ENCODE data around the gene PHACTR4. TPM values are rescaled to one million over a fixed set of nuclear protein-coding genes. Genes with fewer than 3 reads are reported as not detected.

Gene PHACTR4
- total RNA-seq, 1 experiment from 2014 or later, result 9.1 TPM

DNA sequence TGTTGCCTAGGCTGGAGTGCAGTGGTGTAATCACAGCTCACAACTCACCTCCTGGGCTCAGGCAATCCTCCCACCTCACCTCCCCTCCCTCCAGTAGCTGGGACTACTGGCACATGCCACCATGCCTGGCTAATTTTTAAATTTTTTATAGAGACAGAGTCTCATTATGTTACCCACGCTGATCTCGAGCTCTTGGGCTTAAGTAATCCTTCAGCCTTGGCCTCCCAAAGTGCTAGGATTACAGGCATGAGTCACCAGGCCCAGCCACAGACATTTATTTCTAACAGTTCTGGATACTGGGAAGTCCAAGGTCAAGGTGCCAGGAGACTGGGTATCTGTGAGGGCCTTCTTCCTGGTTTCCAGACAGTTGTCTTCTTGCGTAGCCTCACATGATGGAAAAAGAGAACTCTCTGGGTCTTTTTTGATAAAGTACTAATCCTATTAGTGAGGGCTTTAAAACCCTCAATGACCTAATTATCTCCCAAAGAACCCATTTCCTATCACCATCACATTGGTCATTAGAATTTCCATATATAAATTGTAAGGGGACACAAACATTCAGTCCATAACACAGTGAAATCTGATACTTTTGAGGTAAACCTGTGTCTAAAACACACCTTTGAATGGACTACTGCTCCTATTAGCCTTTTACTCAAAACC is 67.9 kb downstream of the PHACTR4 start:
- Histone ChIP-seq H3K4me3 (ENCODE audit: low read length) (peak overlapping the region; percentile 67; the same call in 1 of the 2 replicates), H4K20me1 (ENCODE audit: low read length) (no peaks in the 10 kb centered on the region), H3K27me3 (ENCODE audit: low read length) (no peaks in the 10 kb centered on the region), H3K4me1 (ENCODE audit: insufficient read depth, low read length) (peaks cover 34% of the 10 kb centered on the region), H2AFZ (ENCODE audit: low read length) (no peak overlapping the region), H3K4me2 (ENCODE audit: low read length) (peak overlapping the region; percentile 87), H3K9ac (ENCODE audit: low read length) (no peak overlapping the region), H3K27ac (ENCODE audit: low read length) (peak overlapping the region; percentile 81), H3K9me3 (ENCODE audit: low read length) (no peaks in the 10 kb centered on the region), H3K9me2 (replicated peaks; ENCODE audit: low read length) (no peaks in the 10 kb centered on the region), H3K79me2 (ENCODE audit: low read length) (peaks cover 18% of the 10 kb centered on the region), H3F3A (ENCODE audit: low read length, unreplicated experiment) (peaks cover 16% of the 10 kb centered on the region), H3K36me3 (ENCODE audit: low read depth, low read length) (no peaks in the 10 kb centered on the region)
- ChIA-PET CTCF (interaction anchor here (0.6 to 1.0 kb wide), 2 partner anchors 15 to 314 kb away, joined by 4 to 5 read pairs; no protein-coding TSS in a partner anchor), POLR2A (ENCODE audit: unreplicated experiment) (interaction anchor here (0.5 to 1.4 kb wide), 8 partner anchors 10 to 523 kb away, joined by 3 to 5 read pairs (median 4); partner anchors contain the start of gene TAF12)
- intact Hi-C loops (cut with micrococcal nuclease), result no loop called here
- BruUV-seq (replicated peaks), result TSS peak; percentile 86
- TF ChIP-seq EZH2phosphoT487 (IDR thresholded peaks at IDR 0.05; ENCODE audit: borderline replicate concordance, low read length), result no peak
- no peak for TF ChIP-seq EZH2 (IDR thresholded peaks at IDR 0.05; ENCODE audit: low read length, unreplicated experiment)
- TF ChIP-seq, protein P1, sequence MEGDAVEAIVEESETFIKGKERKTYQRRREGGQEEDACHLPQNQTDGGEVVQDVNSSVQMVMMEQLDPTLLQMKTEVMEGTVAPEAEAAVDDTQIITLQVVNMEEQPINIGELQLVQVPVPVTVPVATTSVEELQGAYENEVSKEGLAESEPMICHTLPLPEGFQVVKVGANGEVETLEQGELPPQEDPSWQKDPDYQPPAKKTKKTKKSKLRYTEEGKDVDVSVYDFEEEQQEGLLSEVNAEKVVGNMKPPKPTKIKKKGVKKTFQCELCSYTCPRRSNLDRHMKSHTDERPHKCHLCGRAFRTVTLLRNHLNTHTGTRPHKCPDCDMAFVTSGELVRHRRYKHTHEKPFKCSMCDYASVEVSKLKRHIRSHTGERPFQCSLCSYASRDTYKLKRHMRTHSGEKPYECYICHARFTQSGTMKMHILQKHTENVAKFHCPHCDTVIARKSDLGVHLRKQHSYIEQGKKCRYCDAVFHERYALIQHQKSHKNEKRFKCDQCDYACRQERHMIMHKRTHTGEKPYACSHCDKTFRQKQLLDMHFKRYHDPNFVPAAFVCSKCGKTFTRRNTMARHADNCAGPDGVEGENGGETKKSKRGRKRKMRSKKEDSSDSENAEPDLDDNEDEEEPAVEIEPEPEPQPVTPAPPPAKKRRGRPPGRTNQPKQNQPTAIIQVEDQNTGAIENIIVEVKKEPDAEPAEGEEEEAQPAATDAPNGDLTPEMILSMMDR (conservative IDR thresholded peaks at IDR 0.05; ENCODE audit: low read depth, low read length), result no peak
- DNase-seq, result peak; percentile 71
- peak; percentile 54 for ATAC-seq

DNA sequence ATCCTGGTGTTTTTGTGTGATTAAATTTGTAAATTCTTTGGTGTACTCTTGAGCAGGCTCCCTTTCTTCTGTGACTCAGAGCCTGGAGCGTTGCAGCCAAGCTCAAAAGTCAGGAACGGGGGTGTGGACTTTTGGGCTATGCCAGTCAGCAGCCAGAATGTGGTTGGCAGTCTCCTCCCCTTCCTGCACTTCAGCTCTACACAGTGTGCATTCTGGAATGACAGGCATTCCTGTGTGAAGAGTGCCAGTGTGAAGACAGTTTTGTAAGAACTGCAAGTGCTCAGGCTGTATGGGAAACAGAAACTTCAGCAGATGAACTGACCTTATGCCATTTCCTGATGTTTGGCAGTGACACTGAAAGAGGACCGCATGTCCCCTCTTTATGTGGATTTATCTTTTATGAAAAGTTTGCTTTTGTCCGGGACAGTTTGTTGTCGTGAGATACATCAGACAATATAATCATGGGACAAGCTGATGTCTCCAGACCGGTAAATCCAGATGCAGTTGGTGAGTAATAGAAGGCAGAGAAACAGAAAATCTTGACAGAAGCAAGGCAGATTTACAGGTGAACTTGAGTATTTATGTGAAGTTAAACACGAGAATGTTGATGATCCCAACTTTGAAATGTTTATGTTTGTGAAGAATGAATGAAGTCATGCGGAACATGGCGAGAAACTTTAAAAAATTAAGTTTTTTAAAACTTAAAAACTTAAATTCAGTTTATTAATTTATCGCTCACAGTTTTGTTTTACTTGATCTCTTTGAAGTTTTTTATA is 68.6 kb downstream of the PHACTR4 start:
- Histone ChIP-seq H3K27me3 (ENCODE audit: low read length) (no peaks in the 10 kb centered on the region), H4K20me1 (ENCODE audit: low read length) (no peaks in the 10 kb centered on the region), H3K27ac (ENCODE audit: low read length) (peak overlapping the region; percentile 81), H3K9me2 (replicated peaks; ENCODE audit: low read length) (no peaks in the 10 kb centered on the region), H3K4me3 (ENCODE audit: low read length) (peak overlapping the region; percentile 67), H3F3A (ENCODE audit: low read length, unreplicated experiment) (peaks cover 16% of the 10 kb centered on the region), H3K4me2 (ENCODE audit: low read length) (peak overlapping the region; percentile 87), H2AFZ (ENCODE audit: low read length) (peak overlapping the region; percentile 27; the same call in 1 of the 2 replicates), H3K79me2 (ENCODE audit: low read length) (peaks cover 18% of the 10 kb centered on the region), H3K9ac (ENCODE audit: low read length) (peak overlapping the region; percentile 13; the same call in 1 of the 2 replicates), H3K4me1 (ENCODE audit: insufficient read depth, low read length) (peaks cover 34% of the 10 kb centered on the region), H3K9me3 (ENCODE audit: low read length) (no peaks in the 10 kb centered on the region), H3K36me3 (ENCODE audit: low read depth, low read length) (no peaks in the 10 kb centered on the region)
- TF ChIP-seq, protein P1 (conservative IDR thresholded peaks at IDR 0.05; ENCODE audit: low read depth, low read length), result no peak
- TF ChIP-seq EZH2phosphoT487 (IDR thresholded peaks at IDR 0.05; ENCODE audit: borderline replicate concordance, low read length), result no peak
- BruUV-seq (replicated peaks), result TSS peak; percentile 86
- ChIA-PET POLR2A (ENCODE audit: unreplicated experiment) (interaction anchor here (0.5 to 1.4 kb wide), 10 partner anchors 9 to 522 kb away, joined by 3 to 6 read pairs (median 4); partner anchors contain the start of gene TAF12), CTCF (interaction anchor here (0.5 to 1.0 kb wide), 3 partner anchors 16 to 313 kb away, joined by 3 to 5 read pairs (median 4); no protein-coding TSS in a partner anchor)
- ATAC-seq (peak; percentile 98), DNase-seq (peak; percentile 97)
- intact Hi-C loops (cut with micrococcal nuclease), result no loop called here
